PFSK-1 (cell line): ENCODE data around the gene MBLAC1.
A peak's percentile ranks its signal among the peaks of the same experiment; 100 is the strongest.

Experiments used
- FOXP2 ChIP-seq: optimal IDR thresholded peaks from 2 replicates; pipeline ENCODE3; 2011; ENCODE audit warnings: borderline replicate concordance, control low read depth, inconsistent platforms; ENCODE audit not compliant: insufficient read depth; ENCODE audit errors: extremely low read length, extremely low read depth
- POLR2AphosphoS5 ChIP-seq: IDR thresholded peaks from 2 replicates; pipeline ENCODE4 v1.6.1; 2012; ENCODE audit warnings: low read depth, mild to moderate bottlenecking, control low read depth, low read length, moderate library complexity
- REST ChIP-seq, 2 experiments: IDR thresholded peaks; 2 replicates each; pipeline versions ENCODE4 v1.6.1 to v1.8.0; 2011 to 2012; ENCODE audit warnings: low read depth in 2 of 2, low read length in 2 of 2, control low read depth in 1 of 2, inconsistent platforms in 1 of 2, mild to moderate bottlenecking in 1 of 2, moderate library complexity in 1 of 2; ENCODE audit not compliant: insufficient read depth in 1 of 2
- SIN3A ChIP-seq: IDR thresholded peaks from 2 replicates; pipeline ENCODE4 v1.6.1; 2012; ENCODE audit warnings: mild to moderate bottlenecking, low read length, moderate library complexity, borderline replicate concordance; ENCODE audit not compliant: insufficient read depth
- TAF1 ChIP-seq: IDR thresholded peaks from 2 replicates; pipeline ENCODE4 v1.6.1; 2012; ENCODE audit warnings: low read length, control low read depth, borderline replicate concordance; ENCODE audit not compliant: insufficient read depth

- peak; percentile 76; the same call in 1 of the 2 replicates for TF ChIP-seq SIN3A
- TF ChIP-seq TAF1 = peak; percentile 100
- peak; percentile 63 for TF ChIP-seq POLR2AphosphoS5
- peak in 1 of 2 experiments; percentile 66; a peak in 2 of 4 replicates for TF ChIP-seq REST (IDR thresholded peaks at IDR 0.05; ENCODE audit: insufficient read depth in 1 of 2, low read depth in 2 of 2, low read length in 2 of 2)
- TF ChIP-seq FOXP2 = no peak
Observed at GRCh38 chr7:100119072-100119969, 7.4 kb upstream of the MBLAC1 start, which contains the start of the genes CNPY4 and TAF6.
